ENCODE measurements around the gene HEATR1.

Gene HEATR1

GRCh38 chr1:236502972-236503639 lies 101.2 kb downstream of the HEATR1 start:
- Histone ChIP-seq H3K9ac (ENCODE audit: low read length) (peak overlapping the region; percentile 56), H3K27me3 (replicated peaks; ENCODE audit: control insufficient read depth, insufficient read depth, low read length) (no peaks in the 10 kb centered on the region), H3K36me3 (ENCODE audit: control insufficient read depth, insufficient read depth, low read length, severe bottlenecking) (no peaks in the 10 kb centered on the region), H3K4me1 (ENCODE audit: control insufficient read depth, insufficient read depth, low read length) (peaks cover 14% of the 10 kb centered on the region), H3K9me3 (ENCODE audit: control insufficient read depth, low read length) (no peaks in the 10 kb centered on the region), H3K4me3 (ENCODE audit: low read length) (peak overlapping the region; percentile 69)
- DNase-seq (ENCODE audit: low read depth) = peak; percentile 73

GRCh38 chr1:236502579-236502971 lies 101.7 kb downstream of the HEATR1 start:
- H3K27me3 ChIP-seq (replicated peaks; ENCODE audit: control insufficient read depth, insufficient read depth, low read length) = no peaks in the 10 kb centered on the region
- peak overlapping the region; percentile 56 for H3K9ac ChIP-seq (ENCODE audit: low read length)
- peaks cover 12% of the 10 kb centered on the region for H3K4me1 ChIP-seq (ENCODE audit: control insufficient read depth, insufficient read depth, low read length)
- peak overlapping the region; percentile 69 for H3K4me3 ChIP-seq (ENCODE audit: low read length)
- H3K9me3 ChIP-seq (ENCODE audit: control insufficient read depth, low read length) = no peaks in the 10 kb centered on the region
- no peaks in the 10 kb centered on the region for H3K36me3 ChIP-seq (ENCODE audit: control insufficient read depth, insufficient read depth, low read length, severe bottlenecking)
- DNase-seq (ENCODE audit: low read depth) = peak; percentile 41

- H3K9me3 ChIP-seq (ENCODE audit: control insufficient read depth, low read length) = no peaks in the 10 kb centered on the region
- peaks cover 6% of the 10 kb centered on the region for H3K27me3 ChIP-seq (replicated peaks; ENCODE audit: control insufficient read depth, insufficient read depth, low read length)
- H3K36me3 ChIP-seq (ENCODE audit: control insufficient read depth, insufficient read depth, low read length, severe bottlenecking) = no peaks in the 10 kb centered on the region
- DNase-seq (ENCODE audit: low read depth) = no peak
- peaks cover 6% of the 10 kb centered on the region for H3K4me1 ChIP-seq (ENCODE audit: control insufficient read depth, insufficient read depth, low read length)
- H3K4me3 ChIP-seq (ENCODE audit: low read length) = no peak overlapping the region
- H3K9ac ChIP-seq (ENCODE audit: low read length) = no peak overlapping the region
Observed at GRCh38 chr1:236501093-236501492, 103.2 kb downstream of the HEATR1 start.
